VCaP (cell line): Measurements from ENCODE around the gene MPZL1.

Experiments
- H3K27ac ChIP-seq: fragments of 450-650 bp; 2 replicates; pipeline ENCODE4 v1.5.1; 2017
- TF ChIP-seq, protein P1 (sequence below): fragments of 450-650 bp; conservative IDR thresholded peaks from 2 replicates; pipeline ENCODE4 v1.5.1; 2017; ENCODE audit warnings: mild to moderate bottlenecking, moderate library complexity

Gene MPZL1

DNA sequence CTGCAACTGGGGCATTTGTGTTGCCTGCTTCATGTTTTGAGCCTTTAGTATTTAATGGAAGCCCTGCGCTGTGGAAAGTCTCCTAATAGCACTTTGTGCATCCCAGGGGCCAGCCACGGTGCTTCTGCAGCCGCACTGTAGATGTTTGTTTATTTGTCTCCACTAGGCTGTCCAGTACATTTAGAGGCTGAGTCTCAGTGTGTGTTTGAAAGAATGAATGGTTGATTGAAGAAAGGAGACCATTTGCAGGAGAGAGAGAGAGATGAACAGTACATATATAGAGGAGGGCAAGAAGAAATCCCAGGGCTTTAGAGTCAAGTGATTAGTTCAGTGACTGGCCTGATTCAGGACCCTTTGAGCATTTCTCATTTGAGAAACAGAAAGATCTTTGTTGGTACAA is 33.9 kb downstream of the MPZL1 start:
- TF ChIP-seq, protein P1, sequence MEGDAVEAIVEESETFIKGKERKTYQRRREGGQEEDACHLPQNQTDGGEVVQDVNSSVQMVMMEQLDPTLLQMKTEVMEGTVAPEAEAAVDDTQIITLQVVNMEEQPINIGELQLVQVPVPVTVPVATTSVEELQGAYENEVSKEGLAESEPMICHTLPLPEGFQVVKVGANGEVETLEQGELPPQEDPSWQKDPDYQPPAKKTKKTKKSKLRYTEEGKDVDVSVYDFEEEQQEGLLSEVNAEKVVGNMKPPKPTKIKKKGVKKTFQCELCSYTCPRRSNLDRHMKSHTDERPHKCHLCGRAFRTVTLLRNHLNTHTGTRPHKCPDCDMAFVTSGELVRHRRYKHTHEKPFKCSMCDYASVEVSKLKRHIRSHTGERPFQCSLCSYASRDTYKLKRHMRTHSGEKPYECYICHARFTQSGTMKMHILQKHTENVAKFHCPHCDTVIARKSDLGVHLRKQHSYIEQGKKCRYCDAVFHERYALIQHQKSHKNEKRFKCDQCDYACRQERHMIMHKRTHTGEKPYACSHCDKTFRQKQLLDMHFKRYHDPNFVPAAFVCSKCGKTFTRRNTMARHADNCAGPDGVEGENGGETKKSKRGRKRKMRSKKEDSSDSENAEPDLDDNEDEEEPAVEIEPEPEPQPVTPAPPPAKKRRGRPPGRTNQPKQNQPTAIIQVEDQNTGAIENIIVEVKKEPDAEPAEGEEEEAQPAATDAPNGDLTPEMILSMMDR = no peak
- no peak overlapping the region for H3K27ac ChIP-seq

DNA sequence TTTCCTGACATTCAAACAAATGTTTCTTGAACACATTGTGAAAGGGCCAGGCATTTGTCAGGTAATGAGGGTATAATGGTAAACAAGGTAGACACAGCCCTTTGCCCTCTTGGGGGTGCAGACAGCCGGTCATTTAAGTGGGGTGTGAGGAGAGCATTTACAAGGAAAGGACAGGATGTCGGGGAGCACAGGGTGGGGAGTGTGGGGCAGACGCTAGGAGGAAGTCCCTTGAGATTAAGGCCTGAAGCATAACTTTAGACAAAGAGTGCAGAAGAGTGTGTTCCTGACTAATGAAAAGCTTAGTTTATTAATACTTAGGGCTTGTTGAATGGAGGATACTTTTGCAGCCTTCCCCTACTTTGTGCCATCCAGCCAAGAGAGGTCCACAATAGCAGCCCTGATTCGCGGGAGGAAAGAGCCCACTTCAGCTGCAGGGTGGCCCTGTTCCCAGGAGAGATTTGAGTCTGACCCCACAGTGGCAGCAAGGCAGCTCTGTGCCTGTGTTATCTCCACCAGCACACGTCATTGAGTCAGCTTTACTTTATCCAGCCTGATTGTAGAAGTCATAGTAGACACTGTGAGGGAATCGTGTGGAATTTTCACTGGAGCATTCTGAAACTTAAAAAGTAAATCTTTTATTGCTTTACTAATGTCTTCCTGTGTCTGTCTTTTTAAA is 35.1 kb downstream of the MPZL1 start:
- TF ChIP-seq, protein P1 = no peak
- no peak overlapping the region for H3K27ac ChIP-seq

DNA sequence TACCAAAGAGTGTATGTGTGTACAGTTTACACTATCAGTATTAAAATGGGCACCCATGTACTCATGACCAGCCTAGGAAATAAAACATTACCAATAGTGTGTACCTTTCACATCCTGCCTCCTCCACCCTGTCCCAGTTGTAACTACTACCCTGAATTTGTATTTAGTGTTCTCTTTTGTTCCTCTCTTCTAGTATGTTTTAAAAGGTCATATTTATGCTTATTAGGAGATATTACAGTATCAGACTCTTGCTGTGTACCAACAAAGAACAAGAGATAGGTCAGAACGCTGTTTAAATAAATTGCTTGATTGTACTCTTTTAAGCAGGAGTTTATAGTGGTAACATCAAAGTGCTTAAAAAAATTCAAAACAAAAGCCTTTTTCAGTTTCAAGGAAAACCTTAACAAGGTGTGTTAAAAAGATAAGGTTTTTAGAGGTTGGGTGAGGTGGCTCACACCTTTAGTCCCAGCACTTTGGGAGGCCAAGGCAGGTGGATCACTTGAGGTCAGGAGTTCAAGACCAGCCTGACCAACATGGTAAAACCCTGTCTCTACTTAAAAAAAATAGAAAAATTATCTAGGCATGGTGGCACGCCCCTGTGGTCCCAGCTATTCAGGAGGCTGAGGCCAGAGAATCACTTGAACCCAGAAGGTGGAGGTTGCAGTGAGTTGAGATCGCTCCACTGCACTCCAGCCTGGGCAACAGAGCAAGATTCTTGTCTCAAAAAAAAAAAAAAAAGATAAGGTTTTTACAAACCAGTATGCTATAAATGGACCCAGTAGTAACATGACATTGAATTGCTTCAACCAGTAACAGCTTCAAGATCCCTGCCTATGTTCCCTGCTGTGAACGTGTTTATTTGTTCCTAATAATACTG is 35.9 kb downstream of the MPZL1 start:
- no peak overlapping the region for H3K27ac ChIP-seq
- TF ChIP-seq, protein P1 = no peak

DNA sequence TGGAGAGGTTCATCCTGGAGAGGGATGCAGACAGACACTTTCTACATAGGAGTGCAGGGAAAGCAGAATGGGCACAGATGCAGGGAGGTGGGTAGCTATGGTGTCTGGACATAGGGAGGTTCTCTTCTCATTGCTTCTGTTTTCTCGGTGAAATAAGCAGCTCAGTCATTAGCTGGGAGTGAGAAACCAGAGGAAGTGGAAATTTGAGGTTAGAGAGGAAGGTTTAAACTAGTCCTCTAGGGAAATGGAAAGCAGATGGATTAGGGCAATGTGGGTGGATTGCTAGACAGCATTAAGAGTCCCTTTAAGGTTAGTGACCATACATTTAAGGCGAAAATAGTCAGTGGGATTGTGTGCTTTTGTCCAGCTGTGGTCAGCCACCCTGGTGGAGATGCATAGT is 39.6 kb downstream of the MPZL1 start:
- TF ChIP-seq, protein P1 = no peak
- H3K27ac ChIP-seq = no peak overlapping the region

DNA sequence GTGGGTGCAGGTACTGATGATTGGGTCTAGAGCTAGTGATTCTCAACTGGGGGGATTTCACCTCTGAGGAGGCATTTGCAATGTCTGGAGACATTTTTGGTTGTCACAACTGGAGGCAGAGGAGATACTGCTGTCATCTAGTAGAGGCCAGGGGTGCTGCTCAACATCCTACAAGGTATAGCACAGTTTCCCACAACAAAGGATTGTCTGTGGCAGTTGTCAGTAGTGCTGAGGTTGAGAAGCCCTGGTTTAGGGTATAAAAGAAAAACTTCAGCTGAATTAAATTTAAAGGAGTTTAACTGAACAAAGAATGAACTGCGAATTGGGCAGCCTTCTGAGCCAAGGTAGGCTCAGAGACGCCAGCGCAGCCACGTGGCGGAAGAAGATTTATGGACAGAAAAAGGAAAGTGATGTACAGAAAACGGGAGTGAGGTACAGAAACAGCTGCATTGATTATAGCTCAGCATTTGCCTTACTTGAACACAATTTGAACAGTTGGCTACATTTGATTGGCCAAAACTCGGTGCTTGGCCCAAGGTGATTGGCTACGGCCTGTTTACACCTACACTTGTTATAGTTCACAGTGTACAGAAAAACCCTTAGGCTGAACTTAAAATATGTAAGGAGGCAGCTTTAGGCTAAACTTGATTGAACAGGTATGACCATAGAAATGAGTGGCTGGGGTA is 40.4 kb downstream of the MPZL1 start:
- no peak overlapping the region for H3K27ac ChIP-seq
- TF ChIP-seq, protein P1 = no peak

DNA sequence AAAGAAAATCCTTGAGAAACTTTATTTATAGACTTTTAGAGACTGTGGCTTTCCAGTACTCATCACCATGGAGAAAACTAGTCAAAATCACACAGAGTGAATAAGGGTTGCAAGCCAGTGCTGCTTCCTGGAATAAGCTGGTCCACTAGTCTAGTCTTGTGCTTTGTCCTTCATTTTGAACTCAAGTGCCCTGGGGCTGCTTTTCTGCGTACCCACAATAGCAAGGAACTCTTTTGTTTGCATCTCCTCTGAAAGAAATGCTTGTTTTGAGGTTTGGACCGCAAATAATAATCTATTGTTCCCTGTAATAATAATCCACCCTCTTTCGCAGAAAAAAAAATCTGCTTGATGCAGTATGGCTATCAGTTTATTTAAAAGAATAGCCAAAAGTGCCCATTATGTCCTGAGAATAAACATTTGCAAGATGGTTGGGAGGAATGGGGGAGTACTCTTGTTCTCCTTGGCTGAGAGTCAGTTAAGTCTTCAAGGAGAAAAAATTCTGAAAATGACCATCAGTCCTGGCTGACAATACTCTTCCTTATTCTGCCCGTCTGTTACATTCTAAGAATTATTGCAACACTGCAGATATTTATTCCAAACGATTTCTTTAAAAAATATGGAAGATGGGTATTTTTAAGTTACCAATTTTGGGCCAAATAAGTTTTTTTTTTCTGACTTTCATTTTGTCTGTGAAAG is 41.9 kb downstream of the MPZL1 start:
- TF ChIP-seq, protein P1 = no peak
- H3K27ac ChIP-seq = 0 out of 2 replicates have a peak overlapping the region, but pooled peaks have one; percentile 5
